Heart right ventricle (tissue), 16 donors: ENCODE data around the gene FMO2. TPM values are rescaled to one million over a fixed set of nuclear protein-coding genes. Genes with fewer than 3 reads are reported as not detected.
A peak's percentile ranks its signal among the peaks of the same experiment; 100 is the strongest.

Source experiments
- ATAC-seq, 8 donors: fragments of 200-7000 bp; cut with Tn5 transposase; one replicate each; pipeline ENCODE4 v1.9.1; 2020; ENCODE audit warnings: mild to moderate bottlenecking in 8 of 8, moderate library complexity in 8 of 8, moderate number of reproducible peaks in 1 of 8
- DNase-seq, 2 donors: peaks; one replicate each; pipeline ENCODE4 v3.0.0-alpha.2; 2020
- H3K27ac ChIP-seq, 10 donors: fragments of 200-600 bp; sonication (generic) in 2 of 10; one replicate each; pipeline versions ENCODE4 v1.5.0 to v1.8.0; 2020 to 2022; ENCODE audit warnings: mild to moderate bottlenecking in 3 of 10
- H3K27me3 ChIP-seq, 7 donors: fragments of 200-600 bp; one replicate each; pipeline ENCODE4 v1.8.0; 2021 to 2022; ENCODE audit warnings: mild to moderate bottlenecking in 2 of 7
- H3K36me3 ChIP-seq, 9 donors: fragments of 200-600 bp; sonication (generic) in 1 of 9; one replicate each; pipeline versions ENCODE4 v1.5.0 to v1.8.0; 2020 to 2022; ENCODE audit warnings: mild to moderate bottlenecking in 2 of 9
- H3K4me1 ChIP-seq, 9 donors: fragments of 200-600 bp; sonication (generic) in 1 of 9; one replicate each; pipeline versions ENCODE4 v1.5.0 to v1.8.0; 2020 to 2022; ENCODE audit warnings: mild to moderate bottlenecking in 4 of 9
- H3K4me3 ChIP-seq, 10 donors: fragments of 200-600 bp; sonication (generic) in 2 of 10; one replicate each; pipeline versions ENCODE4 v1.5.0 to v1.8.0; 2020 to 2022; ENCODE audit warnings: mild to moderate bottlenecking in 7 of 10, moderate library complexity in 2 of 10
- H3K9me3 ChIP-seq, 11 donors: fragments of 200-600 bp in 10 of 11; sonication (generic) in 2 of 11; one replicate each; pipeline versions ENCODE4 v1.5.0 to v1.8.0; 2013 to 2022; ENCODE audit warnings: mild to moderate bottlenecking in 2 of 11, control low read depth in 1 of 11, moderate library complexity in 1 of 11
- CTCF ChIP-seq, 9 donors: fragments of 200-600 bp; sonication (generic) in 2 of 9; IDR thresholded peaks; one replicate each; pipeline versions ENCODE4 v1.5.0 to v1.8.0; 2021 to 2022; ENCODE audit warnings: antibody characterized with exemption in 9 of 9, mild to moderate bottlenecking in 5 of 9, moderate library complexity in 1 of 9
- WGBS, 2 donors: extraction: QIAGEN DNeasy Blood & Tissue Kit; methylation state at CpG; one replicate each; pipeline ENCODE4 v1.1.7; 2013; ENCODE audit warnings: inconsistent platforms in 1 of 2; 5-methylcytosine and 5-hydroxymethylcytosine counted together
- intact Hi-C, 10 donors: fragments of 100-400 bp; cut with DNase I; formaldehyde crosslinking; loops; one replicate each; pipeline versions ENCODE4 v1.11.1 to v1.14.2; 2022
- polyA plus RNA-seq, 2 donors: library from polyadenylated mRNA; stranded (reverse); fragments of 200-250 nt; gene quantifications; one replicate each; pipeline ENCODE4 v1.2.3, GENCODE V29; 2013
- total RNA-seq, 10 donors: library from RNA; stranded (reverse); fragmentation: NEBNext Ultra II Directional in 3 of 10; extraction: Animal tissue kit (Norgen Biotek cat#: 25700) in 3 of 10; gene quantifications; one replicate each; pipeline versions ENCODE4 v1.2.1 to v1.2.4, GENCODE V29; 2021 to 2023
- donor health status: Arrhythmogenic right ventricular cardiomyopathy.
- donor health status: ischemic (EF 13 %, LVEDD 7.1; RV severe dilation, severe dysfunction).
- donor health status: healthy with polysubstance abuse.
- donor health status: DM: no; HTN: yes; CAD: no.
- donor health status: DM: no; HTN: no; CAD: no.
- donor health status: ischemic (EF 25% LVEDD 6.9; RV normal size, moderate dysfunction).
- donor health status: ischemic (EF 25% LVEDD 5.7; RV mildly dilated, moderate dysfunction).
- donor health status: healthy.
- donor health status: DM: yes; HTN: yes; CAD: no.
- donor health status: Ischemic cardiomyopathy.
- donor health status: ischemic (EF 35%, LVEDD 5.7; RV mildly dilated, moderate dysfunction).
- donor health status: nonischemic (EF 11% LVEDD 7.7; RV severe dilation, severe dysfunction).
- donor health status: DM: yes; HTN: yes; CAD: no.
- donor health status: PGD.
- donor health status: ischemic (EF 29% LVEDD 5.4; RV normal size, mild dysfunction).
- donor health status: nonischemic (EF 23%, LVEDD 6.1; RV moderate dilation, normal function).

Gene FMO2
- total and polyA plus RNA-seq, 12 donors = 7.6 to 78.5 (median 28.7) TPM

GRCh38 chr1:171248841-171249240 is 63.7 kb downstream of the FMO2 start:
- intact Hi-C loops = loop anchor here in 4 of 10 donors (2.0 to 10.0 kb wide), 4 partner anchors 63 to 156 kb away; partner anchors contain the start of gene FMO4 (in 3 of the 4)
- H3K36me3 ChIP-seq = no peaks in the 10 kb centered on the region
- H3K27ac ChIP-seq = no peak overlapping the region
- no peaks in the 10 kb centered on the region for H3K9me3 ChIP-seq
- no peak overlapping the region for H3K4me3 ChIP-seq
- ATAC-seq (no peak), DNase-seq (no peak)
- TF ChIP-seq CTCF (IDR thresholded peaks at IDR 0.05) = no peak
- 0 to 94% methylated on average over 1 of the region's 1 CpG for WGBS, 2 donors
- H3K4me1 ChIP-seq = peaks cover 0 to 16% (median 4%) of the 10 kb centered on the region in 9 donors
- H3K27me3 ChIP-seq = peaks cover 0 to 29% (median 7%) of the 10 kb centered on the region in 7 donors

GRCh38 chr1:171250263-171250662 is 65.2 kb downstream of the FMO2 start:
- no peak for DNase-seq
- Histone ChIP-seq H3K36me3 (no peaks in the 10 kb centered on the region), H3K9me3 (no peaks in the 10 kb centered on the region), H3K27me3 (peaks cover 0 to 29% (median 14%) of the 10 kb centered on the region in 7 donors), H3K4me1 (peaks cover 0 to 16% (median 4%) of the 10 kb centered on the region in 9 donors), H3K27ac (no peak overlapping the region), H3K4me3 (no peak overlapping the region)
- ATAC-seq = peak in 1 of 8 donors; percentile 35
- no peak for TF ChIP-seq CTCF (IDR thresholded peaks at IDR 0.05)
- intact Hi-C loops = loop anchor here in 1 of 10 donors (5.0 kb wide), 1 partner anchor 62 kb away; the partner anchor contains the start of gene FMO4
- 60 to 62% methylated on average over 3 of the region's 3 CpGs for WGBS, 2 donors

GRCh38 chr1:171251042-171251951 is 66.2 kb downstream of the FMO2 start:
- H3K4me1 ChIP-seq = peaks cover 0 to 16% (median 4%) of the 10 kb centered on the region in 9 donors
- peak; percentile 21 to 59 (median 54) for TF ChIP-seq CTCF (IDR thresholded peaks at IDR 0.05)
- no peaks in the 10 kb centered on the region for H3K9me3 ChIP-seq
- ATAC-seq (peak in 7 of 8 donors; percentile 26 to 61 (median 53)), DNase-seq (peak; percentile 16 to 27)
- peaks cover 0 to 29% (median 14%) of the 10 kb centered on the region in 7 donors for H3K27me3 ChIP-seq
- peak overlapping the region; percentile 18 to 64 (median 58) for H3K4me3 ChIP-seq
- H3K36me3 ChIP-seq = no peaks in the 10 kb centered on the region
- peak overlapping the region in 1 of 10 donors; percentile 14 for H3K27ac ChIP-seq
- WGBS, 2 donors = 4 to 10% methylated on average over 34 of the region's 34 CpGs
- intact Hi-C loops = loop anchor here in 1 of 10 donors (5.0 kb wide), 1 partner anchor 61 kb away; the partner anchor contains the start of gene FMO4

- TF ChIP-seq CTCF (IDR thresholded peaks at IDR 0.05) = no peak
- Histone ChIP-seq H3K27ac (no peak overlapping the region), H3K4me3 (peak overlapping the region in 9 of 10 donors; percentile 36 to 64 (median 59)), H3K9me3 (no peaks in the 10 kb centered on the region), H3K27me3 (peaks cover 0 to 29% (median 14%) of the 10 kb centered on the region in 7 donors), H3K36me3 (no peaks in the 10 kb centered on the region), H3K4me1 (peaks cover 0 to 18% (median 5%) of the 10 kb centered on the region in 9 donors)
- no peak for ATAC-seq
- intact Hi-C loops = loop anchor here in 1 of 10 donors (5.0 kb wide), 1 partner anchor 60 kb away; the partner anchor contains the start of gene FMO4
- DNase-seq = no peak
- WGBS, 2 donors = 43 to 45% methylated on average over 6 of the region's 6 CpGs
These were observed 66.8 kb downstream of the FMO2 start for GRCh38 chr1:171251952-171252300.
